ENCODE data around the gene LRRC10B.

DNA sequence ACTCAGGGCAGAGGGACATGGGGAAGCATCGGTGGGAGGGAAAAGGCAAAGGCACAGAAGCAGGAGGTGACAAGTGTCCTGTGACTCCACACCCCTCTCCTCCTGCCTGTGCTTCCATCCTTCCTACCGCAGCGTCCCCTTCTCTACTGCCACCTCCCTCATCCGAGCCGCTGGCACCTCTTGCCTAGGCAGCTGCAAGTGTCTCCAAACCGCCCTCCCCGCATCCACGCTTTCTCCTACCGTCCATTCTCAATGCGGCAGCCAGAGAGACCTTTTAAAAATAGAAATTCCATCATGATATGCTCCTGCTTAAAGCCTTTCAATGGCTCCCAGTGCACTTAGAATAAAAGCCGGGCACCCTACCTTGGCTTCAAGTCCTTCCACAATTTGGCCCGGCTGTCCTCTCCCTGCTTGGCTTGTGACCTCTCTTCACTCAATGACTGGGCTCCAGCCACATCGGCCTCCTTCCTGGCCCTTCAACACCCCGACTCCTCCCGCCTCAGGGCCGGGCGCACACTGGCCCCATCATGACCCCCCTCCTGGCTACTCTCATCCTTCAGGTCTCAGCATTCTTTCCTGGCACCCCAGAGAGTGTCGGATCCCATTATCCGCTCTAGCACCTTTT, 16.5 kb downstream of the LRRC10B start:
- TF ChIP-seq, protein P1, sequence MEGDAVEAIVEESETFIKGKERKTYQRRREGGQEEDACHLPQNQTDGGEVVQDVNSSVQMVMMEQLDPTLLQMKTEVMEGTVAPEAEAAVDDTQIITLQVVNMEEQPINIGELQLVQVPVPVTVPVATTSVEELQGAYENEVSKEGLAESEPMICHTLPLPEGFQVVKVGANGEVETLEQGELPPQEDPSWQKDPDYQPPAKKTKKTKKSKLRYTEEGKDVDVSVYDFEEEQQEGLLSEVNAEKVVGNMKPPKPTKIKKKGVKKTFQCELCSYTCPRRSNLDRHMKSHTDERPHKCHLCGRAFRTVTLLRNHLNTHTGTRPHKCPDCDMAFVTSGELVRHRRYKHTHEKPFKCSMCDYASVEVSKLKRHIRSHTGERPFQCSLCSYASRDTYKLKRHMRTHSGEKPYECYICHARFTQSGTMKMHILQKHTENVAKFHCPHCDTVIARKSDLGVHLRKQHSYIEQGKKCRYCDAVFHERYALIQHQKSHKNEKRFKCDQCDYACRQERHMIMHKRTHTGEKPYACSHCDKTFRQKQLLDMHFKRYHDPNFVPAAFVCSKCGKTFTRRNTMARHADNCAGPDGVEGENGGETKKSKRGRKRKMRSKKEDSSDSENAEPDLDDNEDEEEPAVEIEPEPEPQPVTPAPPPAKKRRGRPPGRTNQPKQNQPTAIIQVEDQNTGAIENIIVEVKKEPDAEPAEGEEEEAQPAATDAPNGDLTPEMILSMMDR (IDR thresholded peaks at IDR 0.05): no peak
- TF ChIP-seq POLR2A (IDR thresholded peaks at IDR 0.05): no peak

Data from uterus (tissue), 2 donors.